ENCODE data around the gene COLEC11. TPM values are rescaled to one million over a fixed set of nuclear protein-coding genes. Genes with fewer than 3 reads are reported as not detected.

COLEC11 gene
- total and polyA plus RNA-seq, 2 of the 13 experiments (the other 11 are each of a cell fraction or from before 2014, with no cell fraction given): 1.5 to 3.0 TPM

DNA sequence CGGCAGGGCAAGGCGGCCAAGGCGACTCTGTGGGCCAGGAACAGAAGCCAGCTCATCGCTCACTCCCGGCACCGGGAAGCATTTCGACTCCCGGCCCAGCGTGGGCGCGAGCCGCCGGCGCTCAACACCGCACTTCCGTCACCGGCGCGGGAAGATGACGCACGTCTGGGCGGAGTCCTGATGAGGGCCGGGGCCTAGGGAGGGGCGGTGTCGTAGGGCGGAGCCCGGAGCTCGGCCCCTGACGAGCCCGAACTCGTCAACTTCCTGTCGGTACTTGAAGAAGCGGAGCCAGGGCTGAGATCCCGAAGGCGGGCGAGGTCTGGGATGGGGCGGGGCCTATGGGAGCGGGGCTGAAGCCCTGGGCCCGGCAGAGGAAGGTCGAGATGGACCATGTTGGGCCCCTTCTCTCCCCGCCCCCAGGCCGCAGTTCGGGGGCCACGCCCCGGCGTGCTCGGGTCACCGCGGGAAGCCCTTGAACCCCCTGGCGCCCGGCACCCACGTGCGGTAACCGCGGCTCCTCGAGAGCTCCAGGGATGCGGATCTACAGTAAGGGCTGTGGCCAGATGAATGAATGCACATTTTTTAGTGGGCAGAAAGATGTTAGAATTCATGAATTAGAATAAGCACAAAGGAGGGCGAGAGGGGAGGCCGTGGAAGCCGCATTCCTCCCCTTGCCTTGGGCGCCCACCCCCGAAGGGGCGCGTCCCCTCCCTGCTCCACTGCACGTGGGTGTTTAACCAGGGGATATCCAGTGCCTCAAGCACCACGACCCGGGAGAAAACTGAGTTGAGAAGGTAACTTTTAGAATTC lies 36.5 kb upstream of the COLEC11 start, which contains the start of gene RNASEH1 (continued):
- 0 out of 2 replicates have a peak, but pooled peaks have one; percentile 90 for TF ChIP-seq FOXO4 (CRISPR knock-in tag; conservative IDR thresholded peaks at IDR 0.05)
- TF ChIP-seq ZNF512B (CRISPR knock-in tag; IDR thresholded peaks at IDR 0.05; ENCODE audit: borderline replicate concordance): peak; percentile 99
- TF ChIP-seq GATA4 (IDR thresholded peaks at IDR 0.05; ENCODE audit: borderline replicate concordance, low read depth): peak; percentile 75
- TF ChIP-seq ZNF792 (CRISPR knock-in tag; IDR thresholded peaks at IDR 0.05): peak; percentile 89; the same call in 1 of the 2 replicates
- TF ChIP-seq, protein P1, sequence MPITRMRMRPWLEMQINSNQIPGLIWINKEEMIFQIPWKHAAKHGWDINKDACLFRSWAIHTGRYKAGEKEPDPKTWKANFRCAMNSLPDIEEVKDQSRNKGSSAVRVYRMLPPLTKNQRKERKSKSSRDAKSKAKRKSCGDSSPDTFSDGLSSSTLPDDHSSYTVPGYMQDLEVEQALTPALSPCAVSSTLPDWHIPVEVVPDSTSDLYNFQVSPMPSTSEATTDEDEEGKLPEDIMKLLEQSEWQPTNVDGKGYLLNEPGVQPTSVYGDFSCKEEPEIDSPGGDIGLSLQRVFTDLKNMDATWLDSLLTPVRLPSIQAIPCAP (CRISPR knock-in tag; IDR thresholded peaks at IDR 0.05; ENCODE audit: low read depth): peak; percentile 71
- TF ChIP-seq SRY (CRISPR knock-in tag; IDR thresholded peaks at IDR 0.05): peak; percentile 83
- peak; percentile 97 for TF ChIP-seq ZMYM4 (CRISPR knock-in tag; IDR thresholded peaks at IDR 0.05)
- TF ChIP-seq ZNF326 (CRISPR knock-in tag; IDR thresholded peaks at IDR 0.05; ENCODE audit: borderline replicate concordance): no peak
- TF ChIP-seq, protein P2, sequence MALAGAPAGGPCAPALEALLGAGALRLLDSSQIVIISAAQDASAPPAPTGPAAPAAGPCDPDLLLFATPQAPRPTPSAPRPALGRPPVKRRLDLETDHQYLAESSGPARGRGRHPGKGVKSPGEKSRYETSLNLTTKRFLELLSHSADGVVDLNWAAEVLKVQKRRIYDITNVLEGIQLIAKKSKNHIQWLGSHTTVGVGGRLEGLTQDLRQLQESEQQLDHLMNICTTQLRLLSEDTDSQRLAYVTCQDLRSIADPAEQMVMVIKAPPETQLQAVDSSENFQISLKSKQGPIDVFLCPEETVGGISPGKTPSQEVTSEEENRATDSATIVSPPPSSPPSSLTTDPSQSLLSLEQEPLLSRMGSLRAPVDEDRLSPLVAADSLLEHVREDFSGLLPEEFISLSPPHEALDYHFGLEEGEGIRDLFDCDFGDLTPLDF (CRISPR knock-in tag; IDR thresholded peaks at IDR 0.05): peak; percentile 88; the same call in 1 of the 2 replicates
- peak; percentile 94 for TF ChIP-seq ARNT2 (CRISPR knock-in tag; IDR thresholded peaks at IDR 0.05; ENCODE audit: low read depth)
- no peak for TF ChIP-seq SYNCRIP (IDR thresholded peaks at IDR 0.05; ENCODE audit: insufficient read depth, low read depth, low read length)
- TF ChIP-seq ZZZ3 (CRISPR knock-in tag; IDR thresholded peaks at IDR 0.05; ENCODE audit: borderline replicate concordance): peak; percentile 96
- TF ChIP-seq, protein P3, sequence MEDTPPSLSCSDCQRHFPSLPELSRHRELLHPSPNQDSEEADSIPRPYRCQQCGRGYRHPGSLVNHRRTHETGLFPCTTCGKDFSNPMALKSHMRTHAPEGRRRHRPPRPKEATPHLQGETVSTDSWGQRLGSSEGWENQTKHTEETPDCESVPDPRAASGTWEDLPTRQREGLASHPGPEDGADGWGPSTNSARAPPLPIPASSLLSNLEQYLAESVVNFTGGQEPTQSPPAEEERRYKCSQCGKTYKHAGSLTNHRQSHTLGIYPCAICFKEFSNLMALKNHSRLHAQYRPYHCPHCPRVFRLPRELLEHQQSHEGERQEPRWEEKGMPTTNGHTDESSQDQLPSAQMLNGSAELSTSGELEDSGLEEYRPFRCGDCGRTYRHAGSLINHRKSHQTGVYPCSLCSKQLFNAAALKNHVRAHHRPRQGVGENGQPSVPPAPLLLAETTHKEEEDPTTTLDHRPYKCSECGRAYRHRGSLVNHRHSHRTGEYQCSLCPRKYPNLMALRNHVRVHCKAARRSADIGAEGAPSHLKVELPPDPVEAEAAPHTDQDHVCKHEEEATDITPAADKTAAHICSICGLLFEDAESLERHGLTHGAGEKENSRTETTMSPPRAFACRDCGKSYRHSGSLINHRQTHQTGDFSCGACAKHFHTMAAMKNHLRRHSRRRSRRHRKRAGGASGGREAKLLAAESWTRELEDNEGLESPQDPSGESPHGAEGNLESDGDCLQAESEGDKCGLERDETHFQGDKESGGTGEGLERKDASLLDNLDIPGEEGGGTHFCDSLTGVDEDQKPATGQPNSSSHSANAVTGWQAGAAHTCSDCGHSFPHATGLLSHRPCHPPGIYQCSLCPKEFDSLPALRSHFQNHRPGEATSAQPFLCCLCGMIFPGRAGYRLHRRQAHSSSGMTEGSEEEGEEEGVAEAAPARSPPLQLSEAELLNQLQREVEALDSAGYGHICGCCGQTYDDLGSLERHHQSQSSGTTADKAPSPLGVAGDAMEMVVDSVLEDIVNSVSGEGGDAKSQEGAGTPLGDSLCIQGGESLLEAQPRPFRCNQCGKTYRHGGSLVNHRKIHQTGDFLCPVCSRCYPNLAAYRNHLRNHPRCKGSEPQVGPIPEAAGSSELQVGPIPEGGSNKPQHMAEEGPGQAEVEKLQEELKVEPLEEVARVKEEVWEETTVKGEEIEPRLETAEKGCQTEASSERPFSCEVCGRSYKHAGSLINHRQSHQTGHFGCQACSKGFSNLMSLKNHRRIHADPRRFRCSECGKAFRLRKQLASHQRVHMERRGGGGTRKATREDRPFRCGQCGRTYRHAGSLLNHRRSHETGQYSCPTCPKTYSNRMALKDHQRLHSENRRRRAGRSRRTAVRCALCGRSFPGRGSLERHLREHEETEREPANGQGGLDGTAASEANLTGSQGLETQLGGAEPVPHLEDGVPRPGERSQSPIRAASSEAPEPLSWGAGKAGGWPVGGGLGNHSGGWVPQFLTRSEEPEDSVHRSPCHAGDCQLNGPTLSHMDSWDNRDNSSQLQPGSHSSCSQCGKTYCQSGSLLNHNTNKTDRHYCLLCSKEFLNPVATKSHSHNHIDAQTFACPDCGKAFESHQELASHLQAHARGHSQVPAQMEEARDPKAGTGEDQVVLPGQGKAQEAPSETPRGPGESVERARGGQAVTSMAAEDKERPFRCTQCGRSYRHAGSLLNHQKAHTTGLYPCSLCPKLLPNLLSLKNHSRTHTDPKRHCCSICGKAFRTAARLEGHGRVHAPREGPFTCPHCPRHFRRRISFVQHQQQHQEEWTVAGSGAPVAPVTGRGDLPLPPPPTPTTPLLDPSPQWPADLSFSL (CRISPR knock-in tag; IDR thresholded peaks at IDR 0.05): 0 out of 2 replicates have a peak, but pooled peaks have one; percentile 60
- peak; percentile 78; the same call in 1 of the 2 replicates for TF ChIP-seq ZFYVE20 (CRISPR knock-in tag; IDR thresholded peaks at IDR 0.05; ENCODE audit: borderline replicate concordance, low read depth)
- TF ChIP-seq RARA (CRISPR knock-in tag; IDR thresholded peaks at IDR 0.05): peak; percentile 91
